ENCODE data around the gene ZGRF1.

Gene ZGRF1

DNA sequence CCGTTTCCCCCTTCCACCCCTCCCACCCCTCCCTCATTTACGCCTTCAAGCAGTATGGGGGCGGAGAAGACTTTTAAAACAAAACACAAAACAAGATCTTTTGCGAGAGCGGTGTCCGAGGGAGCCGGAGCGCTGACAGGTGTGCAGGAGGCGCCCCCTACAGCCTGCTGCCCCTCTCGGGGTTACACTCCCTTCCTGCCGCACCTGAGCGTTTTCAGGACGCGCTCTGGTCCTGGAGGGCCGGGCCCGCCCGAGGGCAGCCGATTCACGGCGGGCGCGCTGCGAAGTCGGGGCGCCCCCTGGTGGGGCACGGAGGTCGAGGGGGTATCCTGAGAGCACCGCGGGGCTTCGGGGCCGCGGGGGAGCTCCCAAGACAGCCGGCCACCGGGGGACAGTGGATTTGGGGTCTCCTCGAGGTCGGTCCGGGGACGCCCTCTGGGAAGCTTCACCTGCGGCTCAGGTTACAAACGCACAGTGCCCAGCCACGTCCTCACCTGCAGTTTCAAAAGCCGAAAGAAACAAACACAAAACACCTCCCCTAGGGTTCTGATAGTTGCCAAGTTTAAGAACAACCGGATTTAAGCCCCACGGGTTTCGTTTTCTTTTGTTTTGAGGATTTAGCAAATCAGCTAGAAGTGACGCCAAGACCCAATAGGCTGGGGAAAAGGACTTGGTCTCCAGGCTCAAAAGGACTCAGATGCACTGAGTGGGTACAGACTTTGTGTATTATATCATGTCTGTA lies 112.8 kb downstream of the ZGRF1 start (continued):
- TF ChIP-seq, protein P1, sequence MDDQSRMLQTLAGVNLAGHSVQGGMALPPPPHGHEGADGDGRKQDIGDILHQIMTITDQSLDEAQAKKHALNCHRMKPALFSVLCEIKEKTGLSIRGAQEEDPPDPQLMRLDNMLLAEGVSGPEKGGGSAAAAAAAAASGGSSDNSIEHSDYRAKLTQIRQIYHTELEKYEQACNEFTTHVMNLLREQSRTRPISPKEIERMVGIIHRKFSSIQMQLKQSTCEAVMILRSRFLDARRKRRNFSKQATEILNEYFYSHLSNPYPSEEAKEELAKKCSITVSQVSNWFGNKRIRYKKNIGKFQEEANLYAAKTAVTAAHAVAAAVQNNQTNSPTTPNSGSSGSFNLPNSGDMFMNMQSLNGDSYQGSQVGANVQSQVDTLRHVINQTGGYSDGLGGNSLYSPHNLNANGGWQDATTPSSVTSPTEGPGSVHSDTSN (CRISPR knock-in tag; IDR thresholded peaks at IDR 0.05): no peak
- TF ChIP-seq ZNF707 (tag by site-specific recombination; IDR thresholded peaks at IDR 0.05) (no peak), ZNF544 (tag by site-specific recombination; IDR thresholded peaks at IDR 0.05) (no peak), ZNF776 (tag by site-specific recombination; IDR thresholded peaks at IDR 0.05; ENCODE audit: borderline replicate concordance) (no peak), PRDM4 (tag by site-specific recombination; IDR thresholded peaks at IDR 0.05) (no peak), ZNF558 (tag by site-specific recombination; IDR thresholded peaks at IDR 0.05) (no peak), BCL11A (tag by site-specific recombination; IDR thresholded peaks at IDR 0.05; ENCODE audit: low read depth) (no peak), REPIN1 (tag by site-specific recombination; IDR thresholded peaks at IDR 0.05; ENCODE audit: low read depth) (no peak), ZNF530 (tag by site-specific recombination; IDR thresholded peaks at IDR 0.05; ENCODE audit: low read depth) (no peak), ZNF626 (tag by site-specific recombination; IDR thresholded peaks at IDR 0.05) (no peak), ZNF837 (tag by site-specific recombination; IDR thresholded peaks at IDR 0.05) (no peak), ZNF768 (tag by site-specific recombination; IDR thresholded peaks at IDR 0.05) (no peak), ZNF423 (tag by site-specific recombination; IDR thresholded peaks at IDR 0.05) (no peak), ZNF223 (tag by site-specific recombination; IDR thresholded peaks at IDR 0.05) (no peak), IKZF3 (tag by site-specific recombination; IDR thresholded peaks at IDR 0.05) (no peak), ZNF521 (tag by site-specific recombination; IDR thresholded peaks at IDR 0.05) (no peak), ZNF596 (tag by site-specific recombination; IDR thresholded peaks at IDR 0.05) (no peak), SP3 (tag by site-specific recombination; IDR thresholded peaks at IDR 0.05) (no peak), ZNF785 (tag by site-specific recombination; IDR thresholded peaks at IDR 0.05) (no peak), EGR2 (tag by site-specific recombination; IDR thresholded peaks at IDR 0.05; ENCODE audit: low read depth) (no peak), ZSCAN30 (tag by site-specific recombination; IDR thresholded peaks at IDR 0.05) (peak; percentile 59; the same call in 1 of the 2 replicates), KLF10 (tag by site-specific recombination; IDR thresholded peaks at IDR 0.05) (no peak), ZNF654 (tag by site-specific recombination; IDR thresholded peaks at IDR 0.05; ENCODE audit: low read depth) (peak; percentile 61), ZBTB48 (tag by site-specific recombination; IDR thresholded peaks at IDR 0.05) (no peak)
- TF ChIP-seq, protein P2, sequence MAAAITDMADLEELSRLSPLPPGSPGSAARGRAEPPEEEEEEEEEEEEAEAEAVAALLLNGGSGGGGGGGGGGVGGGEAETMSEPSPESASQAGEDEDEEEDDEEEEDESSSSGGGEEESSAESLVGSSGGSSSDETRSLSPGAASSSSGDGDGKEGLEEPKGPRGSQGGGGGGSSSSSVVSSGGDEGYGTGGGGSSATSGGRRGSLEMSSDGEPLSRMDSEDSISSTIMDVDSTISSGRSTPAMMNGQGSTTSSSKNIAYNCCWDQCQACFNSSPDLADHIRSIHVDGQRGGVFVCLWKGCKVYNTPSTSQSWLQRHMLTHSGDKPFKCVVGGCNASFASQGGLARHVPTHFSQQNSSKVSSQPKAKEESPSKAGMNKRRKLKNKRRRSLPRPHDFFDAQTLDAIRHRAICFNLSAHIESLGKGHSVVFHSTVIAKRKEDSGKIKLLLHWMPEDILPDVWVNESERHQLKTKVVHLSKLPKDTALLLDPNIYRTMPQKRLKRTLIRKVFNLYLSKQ (tag by site-specific recombination; IDR thresholded peaks at IDR 0.05; ENCODE audit: borderline replicate concordance): no peak
- TF ChIP-seq, protein P3, sequence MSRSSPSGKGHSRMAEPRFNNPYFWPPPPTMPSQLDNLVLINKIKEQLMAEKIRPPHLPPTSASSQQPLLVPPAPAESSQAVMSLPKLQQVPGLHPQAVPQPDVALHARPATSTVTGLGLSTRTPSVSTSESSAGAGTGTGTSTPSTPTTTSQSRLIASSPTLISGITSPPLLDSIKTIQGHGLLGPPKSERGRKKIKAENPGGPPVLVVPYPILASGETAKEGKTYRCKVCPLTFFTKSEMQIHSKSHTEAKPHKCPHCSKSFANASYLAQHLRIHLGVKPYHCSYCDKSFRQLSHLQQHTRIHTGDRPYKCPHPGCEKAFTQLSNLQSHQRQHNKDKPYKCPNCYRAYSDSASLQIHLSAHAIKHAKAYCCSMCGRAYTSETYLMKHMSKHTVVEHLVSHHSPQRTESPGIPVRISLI (tag by site-specific recombination; IDR thresholded peaks at IDR 0.05): no peak
- TF ChIP-seq, protein P4, sequence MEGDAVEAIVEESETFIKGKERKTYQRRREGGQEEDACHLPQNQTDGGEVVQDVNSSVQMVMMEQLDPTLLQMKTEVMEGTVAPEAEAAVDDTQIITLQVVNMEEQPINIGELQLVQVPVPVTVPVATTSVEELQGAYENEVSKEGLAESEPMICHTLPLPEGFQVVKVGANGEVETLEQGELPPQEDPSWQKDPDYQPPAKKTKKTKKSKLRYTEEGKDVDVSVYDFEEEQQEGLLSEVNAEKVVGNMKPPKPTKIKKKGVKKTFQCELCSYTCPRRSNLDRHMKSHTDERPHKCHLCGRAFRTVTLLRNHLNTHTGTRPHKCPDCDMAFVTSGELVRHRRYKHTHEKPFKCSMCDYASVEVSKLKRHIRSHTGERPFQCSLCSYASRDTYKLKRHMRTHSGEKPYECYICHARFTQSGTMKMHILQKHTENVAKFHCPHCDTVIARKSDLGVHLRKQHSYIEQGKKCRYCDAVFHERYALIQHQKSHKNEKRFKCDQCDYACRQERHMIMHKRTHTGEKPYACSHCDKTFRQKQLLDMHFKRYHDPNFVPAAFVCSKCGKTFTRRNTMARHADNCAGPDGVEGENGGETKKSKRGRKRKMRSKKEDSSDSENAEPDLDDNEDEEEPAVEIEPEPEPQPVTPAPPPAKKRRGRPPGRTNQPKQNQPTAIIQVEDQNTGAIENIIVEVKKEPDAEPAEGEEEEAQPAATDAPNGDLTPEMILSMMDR (tag by site-specific recombination; IDR thresholded peaks at IDR 0.05): peak; percentile 71
- TF ChIP-seq, protein P5, sequence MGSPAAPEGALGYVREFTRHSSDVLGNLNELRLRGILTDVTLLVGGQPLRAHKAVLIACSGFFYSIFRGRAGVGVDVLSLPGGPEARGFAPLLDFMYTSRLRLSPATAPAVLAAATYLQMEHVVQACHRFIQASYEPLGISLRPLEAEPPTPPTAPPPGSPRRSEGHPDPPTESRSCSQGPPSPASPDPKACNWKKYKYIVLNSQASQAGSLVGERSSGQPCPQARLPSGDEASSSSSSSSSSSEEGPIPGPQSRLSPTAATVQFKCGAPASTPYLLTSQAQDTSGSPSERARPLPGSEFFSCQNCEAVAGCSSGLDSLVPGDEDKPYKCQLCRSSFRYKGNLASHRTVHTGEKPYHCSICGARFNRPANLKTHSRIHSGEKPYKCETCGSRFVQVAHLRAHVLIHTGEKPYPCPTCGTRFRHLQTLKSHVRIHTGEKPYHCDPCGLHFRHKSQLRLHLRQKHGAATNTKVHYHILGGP (tag by site-specific recombination; IDR thresholded peaks at IDR 0.05): no peak
- TF ChIP-seq, protein P6, sequence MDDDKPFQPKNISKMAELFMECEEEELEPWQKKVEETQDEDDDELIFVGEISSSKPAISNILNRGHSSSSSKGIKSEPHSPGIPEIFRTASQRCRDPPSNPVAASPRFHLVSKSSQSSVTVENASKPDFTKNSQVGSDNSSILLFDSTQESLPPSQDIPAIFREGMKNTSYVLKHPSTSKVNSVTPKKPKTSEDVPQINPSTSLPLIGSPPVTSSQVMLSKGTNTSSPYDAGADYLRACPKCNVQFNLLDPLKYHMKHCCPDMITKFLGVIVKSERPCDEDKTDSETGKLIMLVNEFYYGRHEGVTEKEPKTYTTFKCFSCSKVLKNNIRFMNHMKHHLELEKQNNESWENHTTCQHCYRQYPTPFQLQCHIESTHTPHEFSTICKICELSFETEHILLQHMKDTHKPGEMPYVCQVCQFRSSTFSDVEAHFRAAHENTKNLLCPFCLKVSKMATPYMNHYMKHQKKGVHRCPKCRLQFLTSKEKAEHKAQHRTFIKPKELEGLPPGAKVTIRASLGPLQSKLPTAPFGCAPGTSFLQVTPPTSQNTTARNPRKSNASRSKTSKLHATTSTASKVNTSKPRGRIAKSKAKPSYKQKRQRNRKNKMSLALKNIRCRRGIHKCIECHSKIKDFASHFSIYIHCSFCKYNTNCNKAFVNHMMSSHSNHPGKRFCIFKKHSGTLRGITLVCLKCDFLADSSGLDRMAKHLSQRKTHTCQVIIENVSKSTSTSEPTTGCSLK (tag by site-specific recombination; IDR thresholded peaks at IDR 0.05): no peak

Data from HEK293 (cell line).